ENCODE data around the gene CDK14.
A peak's percentile ranks its signal among the peaks of the same experiment; 100 is the strongest.

CDK14 gene

GRCh38 chr7:90931986-90932916 lies 336.1 kb downstream of the CDK14 start:
- POLR2A ChIA-PET, result interaction anchor here (0.5 to 0.6 kb wide), 2 partner anchors 37 to 260 kb away, joined by 3 to 15 read pairs; no protein-coding TSS in a partner anchor
- CTCF ChIA-PET, result interaction anchor here (0.7 to 1.6 kb wide), 12 partner anchors 9 to 224 kb away, joined by 3 to 7 read pairs (median 4); no protein-coding TSS in a partner anchor
- peak; percentile 69 for DNase-seq (ENCODE audit: extremely low spot score)
- peak; percentile 18 for TF ChIP-seq CTCF (IDR thresholded peaks at IDR 0.05; ENCODE audit: control extremely low read depth, extremely low read depth, low read depth, missing control alignments)

- DNase-seq (ENCODE audit: extremely low spot score), result no peak
- TF ChIP-seq CTCF (IDR thresholded peaks at IDR 0.05; ENCODE audit: control extremely low read depth, extremely low read depth, low read depth, missing control alignments), result no peak
- ChIA-PET POLR2A (no interaction called here), CTCF (interaction anchor here (0.7 to 1.6 kb wide), 8 partner anchors 9 to 225 kb away, joined by 3 to 7 read pairs (median 4); no protein-coding TSS in a partner anchor)
Measured at GRCh38 chr7:90933041-90933440, 336.9 kb downstream of the CDK14 start.

GRCh38 chr7:90933984-90934383 lies 337.9 kb downstream of the CDK14 start:
- no peak for DNase-seq (ENCODE audit: extremely low spot score)
- CTCF ChIA-PET, result interaction anchor here (1.0 to 3.4 kb wide), 3 partner anchors 8 to 121 kb away, joined by 3 to 9 read pairs (median 3); no protein-coding TSS in a partner anchor
- TF ChIP-seq CTCF (IDR thresholded peaks at IDR 0.05; ENCODE audit: control extremely low read depth, extremely low read depth, low read depth, missing control alignments), result no peak
- POLR2A ChIA-PET, result no interaction called here

GRCh38 chr7:90938371-90938770 lies 342.2 kb downstream of the CDK14 start:
- ChIA-PET CTCF (interaction anchor here (1.0 to 1.6 kb wide), 4 partner anchors 17 to 78 kb away, joined by 4 read pairs; no protein-coding TSS in a partner anchor), POLR2A (no interaction called here)
- DNase-seq (ENCODE audit: extremely low spot score), result no peak
- no peak for TF ChIP-seq CTCF (IDR thresholded peaks at IDR 0.05; ENCODE audit: control extremely low read depth, extremely low read depth, low read depth, missing control alignments)

GRCh38 chr7:90939666-90940065 lies 343.5 kb downstream of the CDK14 start:
- ChIA-PET POLR2A (no interaction called here), CTCF (interaction anchor here (1.3 kb wide), 1 partner anchor 13 kb away, joined by 3 read pairs; no protein-coding TSS in a partner anchor)
- DNase-seq (ENCODE audit: extremely low spot score), result no peak
- no peak for TF ChIP-seq CTCF (IDR thresholded peaks at IDR 0.05; ENCODE audit: control extremely low read depth, extremely low read depth, low read depth, missing control alignments)

GRCh38 chr7:90944021-90944420 lies 347.9 kb downstream of the CDK14 start:
- POLR2A ChIA-PET, result no interaction called here
- no peak for TF ChIP-seq CTCF (IDR thresholded peaks at IDR 0.05; ENCODE audit: control extremely low read depth, extremely low read depth, low read depth, missing control alignments)
- DNase-seq (ENCODE audit: extremely low spot score), result no peak
- CTCF ChIA-PET, result interaction anchor here (1.3 to 1.4 kb wide), 2 partner anchors 13 to 23 kb away, joined by 3 read pairs; no protein-coding TSS in a partner anchor

All from GM10248 (cell line).